Measurements from ENCODE around the gene NDUFA11. TPM values are rescaled to one million over a fixed set of nuclear protein-coding genes. Genes with fewer than 3 reads are reported as not detected.

NDUFA11 gene
- total RNA-seq, 4 donors from 2014 or later = 80.9 to 245 (median 174) TPM

DNA sequence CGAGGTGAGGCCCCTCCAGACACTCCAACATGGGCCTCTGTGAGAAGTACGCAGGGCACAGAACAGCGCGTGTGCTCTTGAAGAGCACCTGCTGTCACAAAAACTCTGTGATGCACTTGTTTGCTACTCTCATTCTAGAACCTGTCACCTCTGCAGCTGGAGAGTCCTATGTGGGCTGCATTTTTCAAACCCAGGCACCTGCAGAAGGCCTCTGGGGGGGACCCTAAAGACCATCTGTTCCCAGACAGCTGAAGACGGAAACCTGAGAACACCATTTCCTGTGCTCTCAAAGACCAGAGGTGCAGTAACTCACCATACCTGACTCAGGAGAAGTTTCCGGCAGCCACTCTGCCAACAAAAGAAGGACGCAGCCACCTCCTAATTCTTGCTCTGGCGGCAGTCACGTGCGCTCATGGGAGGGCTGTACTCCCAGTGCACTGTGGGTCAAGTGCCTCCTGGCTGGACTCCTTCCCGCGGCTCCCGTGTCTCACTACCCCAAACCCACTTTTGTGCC is 46.3 kb upstream of the NDUFA11 start:
- Histone ChIP-seq H3K4me1 (peaks cover 63% of the 10 kb centered on the region), H3K4me3 (no peak overlapping the region), H3K9me3 (no peaks in the 10 kb centered on the region), H3K27ac (no peak overlapping the region), H3K36me3 (peaks cover 10% of the 10 kb centered on the region), H3K27me3 (no peaks in the 10 kb centered on the region)
- no peak for TF ChIP-seq POLR2AphosphoS5 (IDR thresholded peaks at IDR 0.05)
- TF ChIP-seq EP300 (IDR thresholded peaks at IDR 0.05) = no peak
- TF ChIP-seq, protein P1, sequence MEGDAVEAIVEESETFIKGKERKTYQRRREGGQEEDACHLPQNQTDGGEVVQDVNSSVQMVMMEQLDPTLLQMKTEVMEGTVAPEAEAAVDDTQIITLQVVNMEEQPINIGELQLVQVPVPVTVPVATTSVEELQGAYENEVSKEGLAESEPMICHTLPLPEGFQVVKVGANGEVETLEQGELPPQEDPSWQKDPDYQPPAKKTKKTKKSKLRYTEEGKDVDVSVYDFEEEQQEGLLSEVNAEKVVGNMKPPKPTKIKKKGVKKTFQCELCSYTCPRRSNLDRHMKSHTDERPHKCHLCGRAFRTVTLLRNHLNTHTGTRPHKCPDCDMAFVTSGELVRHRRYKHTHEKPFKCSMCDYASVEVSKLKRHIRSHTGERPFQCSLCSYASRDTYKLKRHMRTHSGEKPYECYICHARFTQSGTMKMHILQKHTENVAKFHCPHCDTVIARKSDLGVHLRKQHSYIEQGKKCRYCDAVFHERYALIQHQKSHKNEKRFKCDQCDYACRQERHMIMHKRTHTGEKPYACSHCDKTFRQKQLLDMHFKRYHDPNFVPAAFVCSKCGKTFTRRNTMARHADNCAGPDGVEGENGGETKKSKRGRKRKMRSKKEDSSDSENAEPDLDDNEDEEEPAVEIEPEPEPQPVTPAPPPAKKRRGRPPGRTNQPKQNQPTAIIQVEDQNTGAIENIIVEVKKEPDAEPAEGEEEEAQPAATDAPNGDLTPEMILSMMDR (IDR thresholded peaks at IDR 0.05) = no peak
- no peak for TF ChIP-seq POLR2A (IDR thresholded peaks at IDR 0.05)
- 94% methylated on average over 11 of the region's 13 CpGs for WGBS
- no peak for DNase-seq (ENCODE audit: low spot score in 2 of 2)

DNA sequence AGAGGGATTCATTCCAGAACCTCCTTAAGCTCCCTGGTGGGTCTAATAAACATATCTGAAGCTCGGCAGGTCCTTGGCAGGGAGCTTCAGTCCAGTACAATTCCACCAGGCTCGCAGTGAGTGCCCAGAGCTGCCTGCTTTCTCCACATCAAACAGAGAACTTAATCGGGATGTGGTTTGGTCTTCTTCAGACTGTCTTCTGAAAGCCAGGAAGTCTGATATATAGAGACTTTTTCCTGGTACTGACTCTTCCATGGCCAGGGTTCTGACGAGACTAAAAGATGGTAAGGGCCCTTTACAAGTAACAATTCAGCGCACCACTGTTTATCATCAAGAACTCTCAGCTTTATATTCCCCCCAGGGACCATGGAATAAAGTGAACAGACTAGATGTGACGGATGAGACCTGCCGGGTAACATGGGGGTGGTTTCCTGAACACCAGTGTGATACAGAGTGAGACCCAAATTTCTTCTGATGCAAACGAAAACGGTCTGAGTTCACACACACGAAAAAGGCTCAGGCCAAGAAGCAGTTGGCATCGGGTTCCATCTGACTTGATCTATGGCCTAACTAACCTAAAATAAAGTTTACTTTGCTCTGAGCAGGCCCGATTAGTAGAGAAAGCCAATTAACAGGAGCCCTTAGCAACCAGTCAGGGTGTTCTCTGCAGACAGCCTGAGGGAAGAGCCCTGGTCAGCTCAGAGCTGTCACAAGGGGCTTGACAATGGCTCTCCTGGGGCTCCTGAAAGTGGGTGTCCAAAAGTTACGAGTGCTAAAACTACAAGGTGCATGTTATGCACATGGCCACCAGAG is 45.4 kb upstream of the NDUFA11 start:
- TF ChIP-seq EP300 (IDR thresholded peaks at IDR 0.05) (no peak), POLR2A (IDR thresholded peaks at IDR 0.05) (no peak), POLR2AphosphoS5 (IDR thresholded peaks at IDR 0.05) (no peak)
- TF ChIP-seq, protein P1 (IDR thresholded peaks at IDR 0.05) = no peak
- Histone ChIP-seq H3K36me3 (peaks cover 10% of the 10 kb centered on the region), H3K27me3 (no peaks in the 10 kb centered on the region), H3K27ac (no peak overlapping the region), H3K4me3 (no peak overlapping the region), H3K9me3 (no peaks in the 10 kb centered on the region), H3K4me1 (peaks cover 54% of the 10 kb centered on the region)
- 74% methylated on average over 13 of the region's 13 CpGs for WGBS
- no peak for DNase-seq (ENCODE audit: low spot score in 2 of 2)

DNA sequence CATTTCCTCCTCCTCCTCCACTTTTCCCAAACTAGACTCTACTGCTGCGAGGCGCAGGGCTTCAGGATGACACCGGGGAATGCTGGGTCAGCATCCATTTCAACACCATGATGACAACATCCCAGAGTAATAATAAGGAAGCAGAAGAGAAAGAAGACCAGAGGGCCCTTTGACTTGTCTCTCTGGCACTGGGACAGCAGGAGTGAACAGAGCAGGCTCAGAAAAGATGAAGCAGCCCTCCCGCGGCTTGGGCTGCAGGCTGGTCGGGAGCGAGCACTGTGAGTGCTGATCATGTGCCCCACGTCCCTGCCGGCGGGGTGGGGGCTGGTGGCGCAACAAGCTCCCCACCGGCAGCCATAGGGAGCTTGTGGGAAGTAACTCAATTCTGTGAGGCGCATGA is 43.8 kb upstream of the NDUFA11 start:
- 37% methylated on average over 13 of the region's 13 CpGs for WGBS
- Histone ChIP-seq H3K27ac (peak overlapping the region; percentile 16), H3K4me3 (no peak overlapping the region), H3K9me3 (no peaks in the 10 kb centered on the region), H3K27me3 (no peaks in the 10 kb centered on the region), H3K4me1 (peaks cover 39% of the 10 kb centered on the region), H3K36me3 (peaks cover 10% of the 10 kb centered on the region)
- DNase-seq (ENCODE audit: low spot score in 2 of 2) = peak in 1 of 2 donors; percentile 84
- TF ChIP-seq EP300 (IDR thresholded peaks at IDR 0.05) = no peak
- no peak for TF ChIP-seq POLR2A (IDR thresholded peaks at IDR 0.05)
- TF ChIP-seq, protein P1 (IDR thresholded peaks at IDR 0.05) = no peak
- TF ChIP-seq POLR2AphosphoS5 (IDR thresholded peaks at IDR 0.05) = no peak

GRCh38 chr19:5943623-5944022 is 40.0 kb upstream of the NDUFA11 start:
- Histone ChIP-seq H3K27ac (no peak overlapping the region), H3K36me3 (peaks cover 30% of the 10 kb centered on the region), H3K4me3 (no peak overlapping the region), H3K27me3 (no peaks in the 10 kb centered on the region), H3K9me3 (no peaks in the 10 kb centered on the region), H3K4me1 (peaks cover 15% of the 10 kb centered on the region)
- TF ChIP-seq EP300 (IDR thresholded peaks at IDR 0.05) (no peak), POLR2AphosphoS5 (IDR thresholded peaks at IDR 0.05) (no peak), POLR2A (IDR thresholded peaks at IDR 0.05) (no peak)
- TF ChIP-seq, protein P1 (IDR thresholded peaks at IDR 0.05) = no peak
- WGBS = 76% methylated on average over 10 of the region's 10 CpGs
- no peak for DNase-seq (ENCODE audit: low spot score in 2 of 2)

DNA sequence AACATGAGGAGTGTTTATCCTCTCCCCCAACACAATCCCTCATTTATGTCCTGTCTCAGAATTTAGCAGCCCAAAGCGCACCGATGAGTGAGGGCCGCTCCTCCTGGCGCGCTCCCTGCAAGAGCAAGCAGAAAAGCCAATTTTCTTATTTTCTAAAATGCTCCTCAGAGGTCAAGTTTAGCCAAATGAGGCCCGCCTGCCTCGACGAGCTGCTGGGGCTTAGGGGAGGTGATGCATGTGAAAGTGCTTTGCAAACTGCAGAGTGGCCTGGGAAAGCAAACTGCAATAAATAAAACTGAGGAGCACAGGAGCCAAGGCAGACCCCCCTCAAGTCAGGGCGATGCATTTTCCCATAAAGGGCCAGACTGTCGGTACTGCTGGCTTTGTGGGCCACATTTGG is 39.5 kb upstream of the NDUFA11 start:
- WGBS = 77% methylated on average over 10 of the region's 10 CpGs
- peaks cover 9% of the 10 kb centered on the region for H3K4me1 ChIP-seq
- H3K4me3 ChIP-seq = no peak overlapping the region
- peaks cover 35% of the 10 kb centered on the region for H3K36me3 ChIP-seq
- H3K9me3 ChIP-seq = no peaks in the 10 kb centered on the region
- H3K27ac ChIP-seq = no peak overlapping the region
- no peaks in the 10 kb centered on the region for H3K27me3 ChIP-seq
- DNase-seq (ENCODE audit: low spot score in 2 of 2) = no peak
- TF ChIP-seq EP300 (IDR thresholded peaks at IDR 0.05) (no peak), POLR2A (IDR thresholded peaks at IDR 0.05) (no peak), POLR2AphosphoS5 (IDR thresholded peaks at IDR 0.05) (no peak)
- TF ChIP-seq, protein P1 (IDR thresholded peaks at IDR 0.05) = no peak

Measured in suprapubic skin (tissue), 4 donors.